Measurements from ENCODE around the gene TBC1D22A. TPM values are rescaled to one million over a fixed set of nuclear protein-coding genes. Genes with fewer than 3 reads are reported as not detected.

TBC1D22A gene
- total and polyA plus RNA-seq, 10 of the 15 experiments (the other 5 are each of a cell fraction or from before 2014, with no cell fraction given): 0.63 to 44.7 (median 27.4) TPM

- TF ChIP-seq RFX5 (IDR thresholded peaks at IDR 0.05; ENCODE audit: low read depth, low read length) (no peak), SREBF2 (IDR thresholded peaks at IDR 0.05; ENCODE audit: low read length) (no peak), RELB (IDR thresholded peaks at IDR 0.05; ENCODE audit: low read depth) (no peak)
Measured at GRCh38 chr22:46948411-46949144, 186.1 kb downstream of the TBC1D22A start (continued).

- in situ Hi-C loops (cut with MboI): no loop called here
- H4K20me1 ChIP-seq (ENCODE audit: control insufficient read depth, insufficient read depth): no peaks in the 10 kb centered on the region; the same call in 1 of the 2 replicates
- peaks cover 4% of the 10 kb centered on the region; the same call in 1 of the 2 replicates for H3K4me1 ChIP-seq (ENCODE audit: control insufficient read depth, insufficient read depth, low read length)
- H3K36me3 ChIP-seq (ENCODE audit: control insufficient read depth in 2 of 2, insufficient read depth in 2 of 2, low read length in 1 of 2): peaks cover 6 to 33% of the 10 kb centered on the region in 2 experiments
- FAIRE-seq (no peak), DNase-seq (ENCODE audit: low read depth, low spot score) (no peak), ATAC-seq (no peak)
- no peak overlapping the region for H3K9ac ChIP-seq (ENCODE audit: control insufficient read depth, insufficient read depth, low read length)
- no peaks in the 10 kb centered on the region for H3K27me3 ChIP-seq (replicated peaks in 1 of 2; ENCODE audit: control insufficient read depth in 2 of 2, insufficient read depth in 2 of 2, low read length in 1 of 2)
- no peak overlapping the region for H2AFZ ChIP-seq (ENCODE audit: control insufficient read depth, low read depth, low read length)
- no peak overlapping the region for H3K27ac ChIP-seq (ENCODE audit: control insufficient read depth, insufficient read depth)
- H3K9me3 ChIP-seq (replicated peaks; ENCODE audit: control insufficient read depth, insufficient read depth, low read length): no peaks in the 10 kb centered on the region
- intact Hi-C loops (cut with micrococcal nuclease; ENCODE audit: unreplicated experiment): no loop called here
- 94% methylated on average over 12 of the region's 12 CpGs for WGBS (ENCODE audit: insufficient coverage, insufficient replicate concordance, low lambda C conversion rate, missing lambda C conversion rate)
- POLR2A ChIA-PET: no interaction called here
- RAD21 ChIA-PET (ENCODE audit: unreplicated experiment): interaction anchor here (1.5 kb wide), 1 partner anchor 10 kb away, joined by 4 read pairs; no protein-coding TSS in a partner anchor
- TF ChIP-seq NFYA (IDR thresholded peaks at IDR 0.05; ENCODE audit: borderline replicate concordance, low read depth, low read length) (no peak), TARDBP (IDR thresholded peaks at IDR 0.05; ENCODE audit: borderline replicate concordance) (no peak), ELK1 (IDR thresholded peaks at IDR 0.05; ENCODE audit: low read depth, low read length) (no peak), MAX (IDR thresholded peaks at IDR 0.05; ENCODE audit: low read depth, low read length) (no peak), HDAC2 (IDR thresholded peaks at IDR 0.05) (no peak)
- TF ChIP-seq, protein P1, sequence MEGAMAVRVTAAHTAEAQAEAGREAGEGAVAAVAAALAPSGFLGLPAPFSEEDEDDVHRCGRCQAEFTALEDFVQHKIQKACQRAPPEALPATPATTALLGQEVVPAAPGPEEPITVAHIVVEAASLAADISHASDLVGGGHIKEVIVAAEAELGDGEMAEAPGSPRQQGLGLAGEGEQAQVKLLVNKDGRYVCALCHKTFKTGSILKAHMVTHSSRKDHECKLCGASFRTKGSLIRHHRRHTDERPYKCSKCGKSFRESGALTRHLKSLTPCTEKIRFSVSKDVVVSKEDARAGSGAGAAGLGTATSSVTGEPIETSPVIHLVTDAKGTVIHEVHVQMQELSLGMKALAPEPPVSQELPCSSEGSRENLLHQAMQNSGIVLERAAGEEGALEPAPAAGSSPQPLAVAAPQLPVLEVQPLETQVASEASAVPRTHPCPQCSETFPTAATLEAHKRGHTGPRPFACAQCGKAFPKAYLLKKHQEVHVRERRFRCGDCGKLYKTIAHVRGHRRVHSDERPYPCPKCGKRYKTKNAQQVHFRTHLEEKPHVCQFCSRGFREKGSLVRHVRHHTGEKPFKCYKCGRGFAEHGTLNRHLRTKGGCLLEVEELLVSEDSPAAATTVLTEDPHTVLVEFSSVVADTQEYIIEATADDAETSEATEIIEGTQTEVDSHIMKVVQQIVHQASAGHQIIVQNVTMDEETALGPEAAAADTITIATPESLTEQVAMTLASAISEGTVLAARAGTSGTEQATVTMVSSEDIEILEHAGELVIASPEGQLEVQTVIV (IDR thresholded peaks at IDR 0.05; ENCODE audit: borderline replicate concordance, partially characterized antibody): no peak
- SMC1A ChIA-PET (ENCODE audit: uncharacterized antibody, unreplicated experiment): no interaction called here
- H3K79me2 ChIP-seq (ENCODE audit: control insufficient read depth, insufficient read depth, low read length): no peaks in the 10 kb centered on the region
- no TSS peak for BruUV-seq (replicated peaks)
- H3K4me3 ChIP-seq: no peak overlapping the region
- CTCF ChIA-PET: no interaction called here
- no peak overlapping the region for H3K4me2 ChIP-seq (ENCODE audit: control insufficient read depth, insufficient read depth)
Measured at GRCh38 chr22:46951350-46951749, 188.9 kb downstream of the TBC1D22A start.

All from GM12878 (cell line).